DND-41 (cell line): ENCODE results near the gene PTPRK.
A peak's percentile ranks its signal among the peaks of the same experiment; 100 is the strongest.

ENCODE experiments used
- ATAC-seq: fragments of 200-7000 bp; cut with Tn5 transposase; 3 replicates; pipeline ENCODE4 v1.9.1; 2021; ENCODE audit warnings: low read depth; ENCODE audit not compliant: insufficient read depth
- DNase-seq: peaks from one replicate; pipeline ENCODE4 v3.0.0-alpha.2; 2020
- H2AFZ ChIP-seq: 2 replicates; pipeline ENCODE4 v1.6.0; 2012; ENCODE audit warnings: low read depth, low read length
- H3K27ac ChIP-seq: 2 replicates; pipeline ENCODE4 v1.5.1; 2012; ENCODE audit warnings: low read length, inconsistent platforms
- H3K27me3 ChIP-seq: fragments of 200-600 bp; sonication (generic); 2 replicates; pipeline ENCODE4 v1.6.0; 2012; ENCODE audit warnings: low read length, mild to moderate bottlenecking, inconsistent platforms; ENCODE audit not compliant: insufficient read depth, poor library complexity
- H3K36me3 ChIP-seq: 2 replicates; pipeline ENCODE4 v1.5.1; 2012; ENCODE audit warnings: low read length, inconsistent platforms; ENCODE audit not compliant: insufficient read depth
- H3K4me1 ChIP-seq: 2 replicates; pipeline ENCODE4 v1.5.1; 2012; ENCODE audit warnings: mild to moderate bottlenecking, low read length; ENCODE audit not compliant: insufficient read depth
- H3K4me2 ChIP-seq: 2 replicates; pipeline ENCODE4 v1.6.0; 2012; ENCODE audit warnings: mild to moderate bottlenecking, moderate library complexity, low read length, inconsistent platforms; ENCODE audit not compliant: insufficient read depth
- H3K4me3 ChIP-seq, 2 experiments: fragments of 200-600 bp in 1 of 2; shearing (Covaris generic) in 1 of 2; 2 replicates each; pipeline ENCODE4 v1.5.1; 2012 to 2016; ENCODE audit warnings: inconsistent platforms in 2 of 2, low read length in 2 of 2, mild to moderate bottlenecking in 2 of 2, low read depth in 1 of 2, moderate library complexity in 1 of 2
- H3K79me2 ChIP-seq: 2 replicates; pipeline ENCODE4 v1.6.0; 2012; ENCODE audit warnings: low read length, inconsistent platforms; ENCODE audit not compliant: insufficient read depth
- H3K9ac ChIP-seq: 2 replicates; pipeline ENCODE4 v1.6.0; 2012; ENCODE audit warnings: low read depth, mild to moderate bottlenecking, inconsistent platforms, low read length, moderate library complexity
- H3K9me3 ChIP-seq: 2 replicates; pipeline ENCODE4 v1.5.1; 2012; ENCODE audit warnings: low read length, moderate library complexity, mild to moderate bottlenecking, inconsistent platforms; ENCODE audit not compliant: insufficient read depth, severe bottlenecking
- H4K20me1 ChIP-seq: 2 replicates; pipeline ENCODE4 v1.6.0; 2012; ENCODE audit warnings: low read length; ENCODE audit not compliant: insufficient read depth
- CTCF ChIP-seq: IDR thresholded peaks from 2 replicates; pipeline ENCODE4 v1.5.1; 2012; ENCODE audit warnings: borderline replicate concordance, low read length, moderate library complexity, mild to moderate bottlenecking; ENCODE audit not compliant: poor library complexity, severe bottlenecking; ENCODE audit errors: extremely low read depth
- EZH2 ChIP-seq: IDR thresholded peaks from 3 replicates; pipeline ENCODE4 v1.6.1; 2012; ENCODE audit warnings: borderline replicate concordance, low read depth, mild to moderate bottlenecking, moderate library complexity, low read length, inconsistent platforms; ENCODE audit not compliant: severe bottlenecking

PTPRK gene

GRCh38 chr6:128117916-128118315, 402.5 kb downstream of the PTPRK start:
- no peaks in the 10 kb centered on the region for H3K27me3 ChIP-seq
- no peak overlapping the region for H3K4me3 ChIP-seq
- H3K4me1 ChIP-seq = no peaks in the 10 kb centered on the region
- TF ChIP-seq CTCF = no peak
- no peak for TF ChIP-seq EZH2
- H3K9ac ChIP-seq = no peak overlapping the region
- H3K36me3 ChIP-seq = no peaks in the 10 kb centered on the region
- no peak overlapping the region for H2AFZ ChIP-seq
- DNase-seq (no peak), ATAC-seq (no peak)
- no peaks in the 10 kb centered on the region for H3K79me2 ChIP-seq
- no peak overlapping the region for H3K27ac ChIP-seq
- H3K4me2 ChIP-seq = no peak overlapping the region
- no peaks in the 10 kb centered on the region for H3K9me3 ChIP-seq
- H4K20me1 ChIP-seq = no peaks in the 10 kb centered on the region

GRCh38 chr6:128114164-128114563, 406.2 kb downstream of the PTPRK start:
- ATAC-seq = no peak
- no peak for DNase-seq
- Histone ChIP-seq H3K27ac (no peak overlapping the region), H3K27me3 (no peaks in the 10 kb centered on the region), H3K4me2 (no peak overlapping the region), H3K79me2 (no peaks in the 10 kb centered on the region), H3K4me3 (no peak overlapping the region), H4K20me1 (no peaks in the 10 kb centered on the region), H3K9ac (no peak overlapping the region), H2AFZ (no peak overlapping the region), H3K4me1 (no peaks in the 10 kb centered on the region; the same call in 1 of the 2 replicates), H3K36me3 (no peaks in the 10 kb centered on the region), H3K9me3 (no peaks in the 10 kb centered on the region)
- TF ChIP-seq CTCF (no peak), EZH2 (no peak)

GRCh38 chr6:128112494-128112893, 407.9 kb downstream of the PTPRK start:
- no peaks in the 10 kb centered on the region for H3K9me3 ChIP-seq
- ATAC-seq = no peak
- DNase-seq = no peak
- H3K36me3 ChIP-seq = no peaks in the 10 kb centered on the region
- H4K20me1 ChIP-seq = no peaks in the 10 kb centered on the region
- no peak overlapping the region for H3K9ac ChIP-seq
- no peaks in the 10 kb centered on the region; the same call in 1 of the 2 replicates for H3K4me1 ChIP-seq
- H3K27me3 ChIP-seq = no peaks in the 10 kb centered on the region
- TF ChIP-seq EZH2 (no peak), CTCF (no peak)
- peak overlapping the region; percentile 34; the same call in 1 of the 2 replicates for H2AFZ ChIP-seq
- H3K27ac ChIP-seq = no peak overlapping the region
- peak overlapping the region; percentile 42 for H3K4me2 ChIP-seq
- no peak overlapping the region for H3K4me3 ChIP-seq
- no peaks in the 10 kb centered on the region for H3K79me2 ChIP-seq

- no peaks in the 10 kb centered on the region; the same call in 1 of the 2 replicates for H3K4me1 ChIP-seq
- ATAC-seq (no peak), DNase-seq (no peak)
- no peak overlapping the region for H3K9ac ChIP-seq
- H3K79me2 ChIP-seq = no peaks in the 10 kb centered on the region
- no peaks in the 10 kb centered on the region for H3K36me3 ChIP-seq
- H3K4me3 ChIP-seq = no peak overlapping the region
- no peaks in the 10 kb centered on the region for H4K20me1 ChIP-seq
- H3K4me2 ChIP-seq = no peak overlapping the region
- no peak overlapping the region for H3K27ac ChIP-seq
- no peak overlapping the region for H2AFZ ChIP-seq
- H3K27me3 ChIP-seq = no peaks in the 10 kb centered on the region
- no peaks in the 10 kb centered on the region for H3K9me3 ChIP-seq
- TF ChIP-seq CTCF (no peak), EZH2 (no peak)
These were observed 409.3 kb downstream of the PTPRK start for GRCh38 chr6:128111096-128111495.
